Measurements from ENCODE around the gene SBK1. TPM values are rescaled to one million over a fixed set of nuclear protein-coding genes. Genes with fewer than 3 reads are reported as not detected.

SBK1 gene
- polyA plus RNA-seq, 1 donor, result 3.2 TPM

DNA sequence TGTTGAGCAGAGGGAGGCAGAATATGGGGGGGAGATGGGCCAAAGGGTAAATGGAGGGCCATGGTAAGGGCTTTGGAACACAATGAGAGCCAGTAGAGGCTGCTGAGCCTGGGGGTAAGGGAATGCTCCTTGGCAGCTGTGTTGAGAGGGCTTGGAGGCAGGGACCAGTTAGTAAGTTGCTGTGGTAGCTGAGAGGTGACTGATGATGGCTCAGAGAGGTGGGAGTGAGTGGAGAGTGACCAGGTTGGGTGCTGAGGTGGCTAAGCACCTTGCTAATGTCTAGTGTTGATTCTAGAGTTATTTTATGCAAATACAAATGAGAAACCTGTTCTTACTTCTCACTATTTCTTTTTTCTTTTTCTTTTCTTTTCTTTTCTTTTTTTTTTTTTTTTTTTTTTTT lies 10.8 kb downstream of the SBK1 start:
- Histone ChIP-seq H3K9me3 (ENCODE audit: control insufficient read depth, low read depth, low read length) (no peaks in the 10 kb centered on the region), H3K4me1 (ENCODE audit: control insufficient read depth, insufficient read depth, low read length) (no peaks in the 10 kb centered on the region)

GRCh38 chr16:28304214-28304613 lies 11.9 kb downstream of the SBK1 start:
- no peak for DNase-seq
- Histone ChIP-seq H3K9me3 (ENCODE audit: control insufficient read depth, low read depth, low read length) (no peaks in the 10 kb centered on the region), H3K36me3 (ENCODE audit: control insufficient read depth, insufficient read depth, low read length) (no peaks in the 10 kb centered on the region), H3K27ac (ENCODE audit: low read length) (no peak overlapping the region), H3K4me3 (ENCODE audit: low read length) (no peak overlapping the region), H3K27me3 (ENCODE audit: control insufficient read depth, insufficient read depth, low read length) (no peaks in the 10 kb centered on the region), H3K4me1 (ENCODE audit: control insufficient read depth, insufficient read depth, low read length) (no peaks in the 10 kb centered on the region)
- WGBS (ENCODE audit: insufficient coverage, low lambda C conversion rate), result no CpG with 5 or more reads among the region's 8 CpGs

More for the DNA sequence above, 10.8 kb downstream of the SBK1 start:
- Histone ChIP-seq H3K4me3 (ENCODE audit: low read length) (no peak overlapping the region), H3K27me3 (ENCODE audit: control insufficient read depth, insufficient read depth, low read length) (no peaks in the 10 kb centered on the region), H3K27ac (ENCODE audit: low read length) (no peak overlapping the region), H3K36me3 (ENCODE audit: control insufficient read depth, insufficient read depth, low read length) (no peaks in the 10 kb centered on the region)
- no peak for DNase-seq

DNA sequence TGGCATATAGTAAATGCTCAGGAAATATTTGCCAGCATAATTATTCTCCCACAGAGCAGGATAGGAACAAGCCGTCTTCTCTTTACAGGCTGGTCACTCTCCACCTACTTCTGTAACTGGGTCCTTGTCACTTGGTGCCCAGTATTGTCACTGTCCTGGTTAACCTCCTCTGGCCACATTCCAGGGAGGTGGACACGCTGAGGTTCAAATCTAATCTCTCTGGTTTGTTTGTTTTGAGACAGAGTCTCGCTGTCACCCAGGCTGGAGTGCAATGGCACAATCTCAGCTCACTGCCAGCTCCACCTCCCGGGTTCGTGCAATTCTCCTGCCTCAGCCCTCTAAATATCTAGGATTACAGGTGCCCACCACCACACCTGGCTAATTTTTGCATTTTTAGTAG lies 15.6 kb downstream of the SBK1 start:
- Histone ChIP-seq H3K4me3 (ENCODE audit: low read length) (no peak overlapping the region), H3K27me3 (ENCODE audit: control insufficient read depth, insufficient read depth, low read length) (no peaks in the 10 kb centered on the region), H3K36me3 (ENCODE audit: control insufficient read depth, insufficient read depth, low read length) (no peaks in the 10 kb centered on the region), H3K4me1 (ENCODE audit: control insufficient read depth, insufficient read depth, low read length) (no peaks in the 10 kb centered on the region), H3K9me3 (ENCODE audit: control insufficient read depth, low read depth, low read length) (no peaks in the 10 kb centered on the region), H3K27ac (ENCODE audit: low read length) (no peak overlapping the region)
- no peak for DNase-seq
- no CpG with 5 or more reads among the region's 5 CpGs for WGBS (ENCODE audit: insufficient coverage, low lambda C conversion rate)

GRCh38 chr16:28308794-28309584 lies 16.7 kb downstream of the SBK1 start:
- Histone ChIP-seq H3K4me1 (ENCODE audit: control insufficient read depth, insufficient read depth, low read length) (no peaks in the 10 kb centered on the region), H3K4me3 (ENCODE audit: low read length) (no peak overlapping the region), H3K36me3 (ENCODE audit: control insufficient read depth, insufficient read depth, low read length) (no peaks in the 10 kb centered on the region), H3K27ac (ENCODE audit: low read length) (no peak overlapping the region), H3K9me3 (ENCODE audit: control insufficient read depth, low read depth, low read length) (no peaks in the 10 kb centered on the region), H3K27me3 (ENCODE audit: control insufficient read depth, insufficient read depth, low read length) (no peaks in the 10 kb centered on the region)
- DNase-seq, result no peak
- no CpG with 5 or more reads among the region's 14 CpGs for WGBS (ENCODE audit: insufficient coverage, low lambda C conversion rate)

- H3K9me3 ChIP-seq (ENCODE audit: control insufficient read depth, low read depth, low read length), result no peaks in the 10 kb centered on the region
- no peaks in the 10 kb centered on the region for H3K27me3 ChIP-seq (ENCODE audit: control insufficient read depth, insufficient read depth, low read length)
- WGBS (ENCODE audit: insufficient coverage, low lambda C conversion rate), result no CpG with 5 or more reads among the region's 20 CpGs
- no peaks in the 10 kb centered on the region for H3K4me1 ChIP-seq (ENCODE audit: control insufficient read depth, insufficient read depth, low read length)
- DNase-seq, result no peak
- no peak overlapping the region for H3K27ac ChIP-seq (ENCODE audit: low read length)
- H3K4me3 ChIP-seq (ENCODE audit: low read length), result no peak overlapping the region
- no peaks in the 10 kb centered on the region for H3K36me3 ChIP-seq (ENCODE audit: control insufficient read depth, insufficient read depth, low read length)
Measured at GRCh38 chr16:28309811-28310311, 17.5 kb downstream of the SBK1 start.

GRCh38 chr16:28310796-28311195 lies 18.5 kb downstream of the SBK1 start:
- Histone ChIP-seq H3K27me3 (ENCODE audit: control insufficient read depth, insufficient read depth, low read length) (no peaks in the 10 kb centered on the region), H3K4me3 (ENCODE audit: low read length) (no peak overlapping the region), H3K36me3 (ENCODE audit: control insufficient read depth, insufficient read depth, low read length) (no peaks in the 10 kb centered on the region), H3K27ac (ENCODE audit: low read length) (no peak overlapping the region), H3K4me1 (ENCODE audit: control insufficient read depth, insufficient read depth, low read length) (no peaks in the 10 kb centered on the region), H3K9me3 (ENCODE audit: control insufficient read depth, low read depth, low read length) (no peaks in the 10 kb centered on the region)
- WGBS (ENCODE audit: insufficient coverage, low lambda C conversion rate), result no CpG with 5 or more reads among the region's 11 CpGs
- DNase-seq, result no peak

DNA sequence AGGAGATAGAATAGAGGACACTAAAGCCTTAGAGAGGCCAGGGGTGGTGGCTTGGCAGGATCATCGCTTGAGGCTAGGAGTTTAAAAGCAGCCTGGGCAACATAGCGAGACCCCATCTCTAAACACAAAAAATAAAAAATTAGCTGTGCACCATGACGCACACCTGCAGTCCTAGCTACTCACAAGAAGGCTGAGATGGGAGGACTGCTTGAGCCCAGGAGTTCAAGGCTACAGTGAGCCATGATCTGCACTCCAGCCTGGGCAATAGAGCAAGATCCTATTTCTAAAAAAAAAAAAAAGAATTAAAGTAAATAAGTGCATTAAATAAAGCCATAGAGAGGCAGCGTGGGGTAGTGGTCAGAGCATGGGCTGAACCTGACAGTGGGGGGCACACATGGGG lies 19.1 kb downstream of the SBK1 start:
- H3K36me3 ChIP-seq (ENCODE audit: control insufficient read depth, insufficient read depth, low read length), result no peaks in the 10 kb centered on the region
- H3K4me3 ChIP-seq (ENCODE audit: low read length), result no peak overlapping the region
- no CpG with 5 or more reads among the region's 4 CpGs for WGBS (ENCODE audit: insufficient coverage, low lambda C conversion rate)
- no peaks in the 10 kb centered on the region for H3K4me1 ChIP-seq (ENCODE audit: control insufficient read depth, insufficient read depth, low read length)
- no peaks in the 10 kb centered on the region for H3K9me3 ChIP-seq (ENCODE audit: control insufficient read depth, low read depth, low read length)
- no peak for DNase-seq
- H3K27me3 ChIP-seq (ENCODE audit: control insufficient read depth, insufficient read depth, low read length), result no peaks in the 10 kb centered on the region
- H3K27ac ChIP-seq (ENCODE audit: low read length), result no peak overlapping the region

GRCh38 chr16:28311913-28312312 lies 19.6 kb downstream of the SBK1 start:
- Histone ChIP-seq H3K4me3 (ENCODE audit: low read length) (no peak overlapping the region), H3K4me1 (ENCODE audit: control insufficient read depth, insufficient read depth, low read length) (no peaks in the 10 kb centered on the region), H3K27me3 (ENCODE audit: control insufficient read depth, insufficient read depth, low read length) (no peaks in the 10 kb centered on the region), H3K27ac (ENCODE audit: low read length) (no peak overlapping the region), H3K36me3 (ENCODE audit: control insufficient read depth, insufficient read depth, low read length) (no peaks in the 10 kb centered on the region), H3K9me3 (ENCODE audit: control insufficient read depth, low read depth, low read length) (no peaks in the 10 kb centered on the region)
- WGBS (ENCODE audit: insufficient coverage, low lambda C conversion rate), result no CpG with 5 or more reads among the region's 14 CpGs
- DNase-seq, result no peak

GRCh38 chr16:28312327-28312726 lies 20.0 kb downstream of the SBK1 start:
- DNase-seq, result no peak
- Histone ChIP-seq H3K36me3 (ENCODE audit: control insufficient read depth, insufficient read depth, low read length) (no peaks in the 10 kb centered on the region), H3K9me3 (ENCODE audit: control insufficient read depth, low read depth, low read length) (no peaks in the 10 kb centered on the region), H3K4me3 (ENCODE audit: low read length) (no peak overlapping the region), H3K27ac (ENCODE audit: low read length) (no peak overlapping the region), H3K27me3 (ENCODE audit: control insufficient read depth, insufficient read depth, low read length) (no peaks in the 10 kb centered on the region), H3K4me1 (ENCODE audit: control insufficient read depth, insufficient read depth, low read length) (no peaks in the 10 kb centered on the region)
- 100% methylated on average over 2 of the region's 10 CpGs for WGBS (ENCODE audit: insufficient coverage, low lambda C conversion rate)

DNA sequence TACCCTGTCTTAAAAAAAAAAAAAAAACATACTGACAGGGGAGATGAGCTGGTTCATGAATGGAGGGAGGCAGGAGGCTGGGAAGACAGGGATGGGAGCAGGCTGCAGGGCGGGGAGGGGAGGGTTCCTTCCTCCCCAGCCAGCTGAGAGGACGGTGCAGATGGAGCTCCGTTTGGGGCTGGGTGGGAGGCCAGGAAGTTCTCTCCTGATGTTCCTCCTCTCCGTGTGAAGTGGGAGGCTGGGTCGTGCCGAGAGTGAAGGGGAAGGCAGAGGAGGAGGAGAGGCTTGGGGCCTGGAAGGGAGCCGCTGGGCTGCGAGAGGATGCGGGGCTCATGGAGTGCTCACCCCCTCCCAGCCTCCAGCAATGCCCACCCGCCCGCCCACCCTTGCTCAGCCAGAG lies 21.3 kb downstream of the SBK1 start:
- Histone ChIP-seq H3K4me3 (ENCODE audit: low read length) (no peak overlapping the region), H3K4me1 (ENCODE audit: control insufficient read depth, insufficient read depth, low read length) (no peaks in the 10 kb centered on the region), H3K27me3 (ENCODE audit: control insufficient read depth, insufficient read depth, low read length) (no peaks in the 10 kb centered on the region), H3K27ac (ENCODE audit: low read length) (no peak overlapping the region), H3K9me3 (ENCODE audit: control insufficient read depth, low read depth, low read length) (no peaks in the 10 kb centered on the region), H3K36me3 (ENCODE audit: control insufficient read depth, insufficient read depth, low read length) (no peaks in the 10 kb centered on the region)
- DNase-seq, result no peak
- no CpG with 5 or more reads among the region's 11 CpGs for WGBS (ENCODE audit: insufficient coverage, low lambda C conversion rate)

DNA sequence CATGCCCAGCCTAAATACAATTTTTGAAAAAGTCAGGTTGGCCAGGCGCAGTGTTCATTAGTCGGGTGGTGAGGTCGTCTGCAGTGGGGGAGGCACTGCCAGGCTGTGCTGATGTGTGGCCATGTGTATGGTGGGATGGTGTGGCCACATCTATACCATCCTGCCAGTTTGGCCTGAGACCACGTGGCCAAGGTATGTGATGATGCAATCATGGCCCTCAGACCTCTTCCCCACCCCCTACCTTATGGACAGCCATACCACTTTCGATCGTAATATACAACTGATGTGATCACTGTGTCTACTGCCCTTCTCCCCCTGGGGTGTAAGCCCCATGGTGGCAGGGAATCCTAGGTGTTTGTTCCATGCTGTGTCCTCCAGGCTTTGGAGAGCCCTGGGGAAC lies 23.7 kb downstream of the SBK1 start:
- H3K4me1 ChIP-seq (ENCODE audit: control insufficient read depth, insufficient read depth, low read length), result no peaks in the 10 kb centered on the region
- H3K9me3 ChIP-seq (ENCODE audit: control insufficient read depth, low read depth, low read length), result no peaks in the 10 kb centered on the region
- H3K27ac ChIP-seq (ENCODE audit: low read length), result no peak overlapping the region
- WGBS (ENCODE audit: insufficient coverage, low lambda C conversion rate), result no CpG with 5 or more reads among the region's 6 CpGs
- no peaks in the 10 kb centered on the region for H3K36me3 ChIP-seq (ENCODE audit: control insufficient read depth, insufficient read depth, low read length)
- no peak for DNase-seq
- no peak overlapping the region for H3K4me3 ChIP-seq (ENCODE audit: low read length)
- H3K27me3 ChIP-seq (ENCODE audit: control insufficient read depth, insufficient read depth, low read length), result no peaks in the 10 kb centered on the region
